ENCODE results near the gene CHCHD6.

Gene CHCHD6

GRCh38 chr3:126666658-126667528, 37.1 kb upstream of the CHCHD6 start:
- no peak for TF ChIP-seq FOXP2 (optimal IDR thresholded peaks at IDR 0.05; ENCODE audit: borderline replicate concordance, extremely low read depth, extremely low read length, insufficient read depth)
- TF ChIP-seq REST (IDR thresholded peaks at IDR 0.05; ENCODE audit: insufficient read depth in 1 of 2, low read depth in 2 of 2, low read length in 2 of 2): no peak
- TF ChIP-seq SIN3A (IDR thresholded peaks at IDR 0.05; ENCODE audit: borderline replicate concordance, insufficient read depth, low read length): no peak

GRCh38 chr3:126667631-126668449, 36.2 kb upstream of the CHCHD6 start:
- TF ChIP-seq POLR2AphosphoS5 (IDR thresholded peaks at IDR 0.05; ENCODE audit: low read depth, low read length) (no peak), REST (IDR thresholded peaks at IDR 0.05; ENCODE audit: insufficient read depth in 1 of 2, low read depth in 2 of 2, low read length in 2 of 2) (no peak), SIN3A (IDR thresholded peaks at IDR 0.05; ENCODE audit: borderline replicate concordance, insufficient read depth, low read length) (no peak)

GRCh38 chr3:126668450-126669401, 35.3 kb upstream of the CHCHD6 start:
- no peak for TF ChIP-seq FOXP2 (optimal IDR thresholded peaks at IDR 0.05; ENCODE audit: borderline replicate concordance, extremely low read depth, extremely low read length, insufficient read depth)
- TF ChIP-seq SIN3A (IDR thresholded peaks at IDR 0.05; ENCODE audit: borderline replicate concordance, insufficient read depth, low read length): no peak
- no peak for TF ChIP-seq REST (IDR thresholded peaks at IDR 0.05; ENCODE audit: insufficient read depth in 1 of 2, low read depth in 2 of 2, low read length in 2 of 2)
- no peak for TF ChIP-seq POLR2AphosphoS5 (IDR thresholded peaks at IDR 0.05; ENCODE audit: low read depth, low read length)
- TF ChIP-seq TAF1 (IDR thresholded peaks at IDR 0.05; ENCODE audit: borderline replicate concordance, insufficient read depth, low read length): no peak

GRCh38 chr3:126671521-126671920, 32.5 kb upstream of the CHCHD6 start:
- TF ChIP-seq SIN3A (IDR thresholded peaks at IDR 0.05; ENCODE audit: borderline replicate concordance, insufficient read depth, low read length) (no peak), POLR2AphosphoS5 (IDR thresholded peaks at IDR 0.05; ENCODE audit: low read depth, low read length) (no peak), TAF1 (IDR thresholded peaks at IDR 0.05; ENCODE audit: borderline replicate concordance, insufficient read depth, low read length) (no peak), REST (IDR thresholded peaks at IDR 0.05; ENCODE audit: insufficient read depth in 1 of 2, low read depth in 2 of 2, low read length in 2 of 2) (no peak), FOXP2 (optimal IDR thresholded peaks at IDR 0.05; ENCODE audit: borderline replicate concordance, extremely low read depth, extremely low read length, insufficient read depth) (no peak)
